ENCODE measurements around the gene IBTK.

- TF ChIP-seq CTCF (IDR thresholded peaks at IDR 0.05; ENCODE audit: insufficient read depth, low read length, poor library complexity, severe bottlenecking) (no peak), EZH2phosphoT487 (conservative IDR thresholded peaks at IDR 0.05; ENCODE audit: low read length) (no peak)
Observed at GRCh38 chr6:82166493-82166892, 81.1 kb downstream of the IBTK start.
